Fibroblast of the aortic adventitia (primary cell): ENCODE results near the gene H6PD. TPM values are rescaled to one million over a fixed set of nuclear protein-coding genes. Genes with fewer than 3 reads are reported as not detected.

Experiments
- DNase-seq: peaks from one replicate; pipeline ENCODE4 v3.0.0-alpha.2; 2010; ENCODE audit warnings: low read depth
- H3K4me3 ChIP-seq: 2 replicates; pipeline ENCODE4 v1.5.1; 2011; ENCODE audit warnings: low read depth, mild to moderate bottlenecking, control low read depth, low read length, moderate library complexity
- total RNA-seq: library from RNA; depleted of rRNA; stranded (reverse); fragments of >200 nt; gene quantifications from 2 replicates; pipeline ENCODE4 v1.2.3, GENCODE V29; 2012; ENCODE audit warnings: low replicate concordance
- TF ChIP-seq, protein P1 (sequence below): IDR thresholded peaks from 2 replicates; pipeline ENCODE4 v1.5.1; 2011; ENCODE audit warnings: mild to moderate bottlenecking, low read length, control low read depth, inconsistent platforms; ENCODE audit not compliant: insufficient read depth

H6PD gene
- total RNA-seq, 1 donor = 36.9 TPM

DNA sequence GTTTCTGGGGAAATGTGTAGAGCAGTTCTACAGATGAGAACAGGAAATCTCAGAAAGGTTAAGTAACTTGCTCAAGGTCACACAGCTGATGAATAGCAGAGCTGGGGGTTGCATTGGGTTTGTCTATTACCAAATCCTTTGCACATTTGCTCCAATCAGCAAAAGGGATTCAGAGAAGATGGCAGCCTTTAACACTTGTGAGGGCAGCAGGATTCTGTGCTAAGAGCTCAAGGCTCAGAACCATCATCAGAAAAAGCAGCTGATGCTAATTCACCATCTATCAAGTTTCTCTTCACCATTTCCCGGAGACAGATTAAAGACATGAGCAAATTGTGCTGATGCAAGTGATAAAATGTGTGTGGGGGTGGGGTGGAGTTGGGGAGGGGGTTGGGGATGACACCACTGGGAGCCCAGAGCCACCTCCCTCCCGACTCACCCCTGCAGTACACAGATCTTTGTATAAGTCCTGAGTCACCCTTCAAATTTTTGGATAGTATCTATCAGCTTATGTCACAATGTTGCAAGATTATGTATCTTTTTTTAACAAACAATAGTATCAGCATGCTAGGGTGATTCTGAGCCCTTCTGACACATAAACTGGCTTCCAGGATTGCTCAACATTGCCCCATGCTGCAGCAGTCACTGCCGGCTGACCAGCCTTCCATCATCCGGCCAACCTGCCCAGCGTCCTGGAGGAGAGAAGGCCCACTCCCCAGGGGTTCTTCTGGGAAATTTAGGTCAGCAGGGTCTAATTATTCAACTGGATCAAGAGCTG is 55.3 kb downstream of the H6PD start:
- TF ChIP-seq, protein P1, sequence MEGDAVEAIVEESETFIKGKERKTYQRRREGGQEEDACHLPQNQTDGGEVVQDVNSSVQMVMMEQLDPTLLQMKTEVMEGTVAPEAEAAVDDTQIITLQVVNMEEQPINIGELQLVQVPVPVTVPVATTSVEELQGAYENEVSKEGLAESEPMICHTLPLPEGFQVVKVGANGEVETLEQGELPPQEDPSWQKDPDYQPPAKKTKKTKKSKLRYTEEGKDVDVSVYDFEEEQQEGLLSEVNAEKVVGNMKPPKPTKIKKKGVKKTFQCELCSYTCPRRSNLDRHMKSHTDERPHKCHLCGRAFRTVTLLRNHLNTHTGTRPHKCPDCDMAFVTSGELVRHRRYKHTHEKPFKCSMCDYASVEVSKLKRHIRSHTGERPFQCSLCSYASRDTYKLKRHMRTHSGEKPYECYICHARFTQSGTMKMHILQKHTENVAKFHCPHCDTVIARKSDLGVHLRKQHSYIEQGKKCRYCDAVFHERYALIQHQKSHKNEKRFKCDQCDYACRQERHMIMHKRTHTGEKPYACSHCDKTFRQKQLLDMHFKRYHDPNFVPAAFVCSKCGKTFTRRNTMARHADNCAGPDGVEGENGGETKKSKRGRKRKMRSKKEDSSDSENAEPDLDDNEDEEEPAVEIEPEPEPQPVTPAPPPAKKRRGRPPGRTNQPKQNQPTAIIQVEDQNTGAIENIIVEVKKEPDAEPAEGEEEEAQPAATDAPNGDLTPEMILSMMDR = no peak
- H3K4me3 ChIP-seq = no peak overlapping the region
- DNase-seq = peak; percentile 98

- peak overlapping the region; percentile 72 for H3K4me3 ChIP-seq
- peak; percentile 85 for DNase-seq
- TF ChIP-seq, protein P1 = no peak
These were observed 57.4 kb downstream of the H6PD start for GRCh38 chr1:9291914-9292360.

DNA sequence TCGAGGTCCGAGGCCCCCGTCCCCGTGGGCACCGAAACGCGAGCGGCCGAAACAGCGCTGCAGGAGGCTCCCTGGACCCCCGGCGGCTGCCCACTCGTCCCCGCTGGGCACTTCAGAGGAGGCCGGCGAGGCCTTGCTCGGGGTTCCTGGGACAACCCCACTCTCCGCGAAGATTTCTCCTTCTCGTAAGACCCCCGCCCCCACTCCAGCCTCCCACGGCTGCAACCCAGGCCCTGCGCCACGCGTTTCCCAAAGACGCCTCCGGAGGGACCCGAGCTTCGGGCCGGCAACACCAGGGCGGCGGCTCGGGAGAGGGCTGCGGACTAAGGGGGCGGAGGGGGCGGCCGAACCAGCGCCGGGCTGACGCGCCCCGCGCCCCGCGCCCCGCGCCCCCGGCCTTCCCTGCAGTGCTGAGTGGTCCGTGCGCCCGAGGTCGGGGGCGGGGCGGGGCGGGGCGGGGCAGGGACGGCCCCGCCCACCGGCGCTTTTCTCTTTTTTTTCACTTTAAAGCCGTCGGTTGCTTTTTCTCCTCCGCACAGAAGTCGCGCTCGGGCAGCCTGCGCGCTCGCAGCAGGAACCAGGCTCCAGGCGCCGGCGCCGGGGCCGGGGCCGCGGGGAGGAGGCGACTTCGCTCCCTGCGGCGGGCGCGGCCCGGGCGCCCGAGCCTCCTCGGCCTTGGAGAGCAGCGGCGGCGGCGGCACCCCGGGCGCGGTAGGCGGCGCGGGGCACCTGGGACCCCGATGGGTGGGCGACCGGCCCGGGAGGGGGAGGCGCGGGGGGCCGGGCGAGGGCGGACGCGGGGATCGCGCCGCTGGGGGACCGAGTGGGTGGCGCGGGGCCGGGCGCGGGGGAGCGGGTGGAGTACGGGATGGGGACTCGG is 58.0 kb downstream of the H6PD start, which contains the start of gene SPSB1:
TSS of gene SPSB1 (plus strand) at position 534 of the 880 bp plus-strand sequence. CDS start 62,998 bp downstream, outside the sequence.
- peak within 1 kb of the TSS; percentile 72 for H3K4me3 ChIP-seq
- TF ChIP-seq, protein P1 = peak; percentile 28
- DNase-seq = peak; percentile 81

- TF ChIP-seq, protein P1 = no peak
- H3K4me3 ChIP-seq = peak overlapping the region; percentile 68
These were observed 58.6 kb downstream of the H6PD start for GRCh38 chr1:9293241-9293532.

GRCh38 chr1:9293533-9294404 is 59.2 kb downstream of the H6PD start:
- peak overlapping the region; percentile 68 for H3K4me3 ChIP-seq
- DNase-seq = peak; percentile 50
- TF ChIP-seq, protein P1 = no peak

More at GRCh38 chr1:9293241-9293532, 58.6 kb downstream of the H6PD start:
- no peak for DNase-seq

DNA sequence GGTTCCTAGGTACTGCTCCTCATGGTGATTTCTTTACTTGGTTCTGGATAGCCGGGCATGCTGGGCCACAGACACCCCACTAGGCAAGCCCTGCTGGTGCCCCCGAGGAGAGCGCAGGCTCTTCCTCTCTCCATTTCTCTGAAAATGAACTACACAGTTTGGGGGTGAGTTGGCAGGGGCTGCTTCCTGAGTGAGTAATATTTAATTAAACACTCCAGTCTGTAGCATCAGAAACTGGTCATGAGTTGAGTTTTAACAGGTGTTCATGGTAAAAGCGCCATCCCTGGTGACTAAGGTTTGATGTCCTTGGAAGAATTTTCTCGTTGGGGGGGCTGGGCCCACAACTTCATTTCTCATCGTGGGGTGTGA is 59.8 kb downstream of the H6PD start:
- TF ChIP-seq, protein P1 = no peak
- DNase-seq = peak; percentile 83

More for the DNA sequence above, 59.8 kb downstream of the H6PD start:
- peak overlapping the region; percentile 68 for H3K4me3 ChIP-seq
